22Rv1 (cell line): ENCODE data around the gene RNF223.

Source experiments
- ZFX ChIP-seq: fragments of 450-650 bp; IDR thresholded peaks from 2 replicates; pipeline ENCODE4 v1.6.1; 2017; ENCODE audit warnings: antibody characterized with exemption, borderline replicate concordance
- TF ChIP-seq, protein P1 (sequence below): fragments of 450-650 bp; IDR thresholded peaks from 2 replicates; pipeline ENCODE4 v1.5.1; 2017; ENCODE audit warnings: mild to moderate bottlenecking

DNA sequence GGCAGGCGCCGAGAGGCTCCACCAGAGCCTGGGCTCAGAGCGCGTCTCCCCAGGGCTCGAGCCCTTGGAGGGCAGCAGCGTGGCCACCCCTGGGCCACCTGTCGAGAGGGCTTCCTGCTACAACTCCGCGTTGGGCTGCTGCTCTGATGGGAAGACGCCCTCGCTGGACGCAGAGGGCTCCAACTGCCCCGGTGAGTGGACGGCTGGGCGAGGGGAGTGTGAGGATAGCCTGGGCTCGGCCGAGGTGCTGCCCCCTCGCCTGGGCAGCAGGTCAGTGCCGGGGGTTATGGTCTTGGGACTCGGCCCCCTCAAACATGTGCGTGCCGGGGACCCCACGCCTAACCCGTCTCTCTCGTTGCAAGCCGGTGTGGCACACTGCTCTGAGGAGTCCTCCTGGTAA, 27.3 kb downstream of the RNF223 start:
- TF ChIP-seq, protein P1, sequence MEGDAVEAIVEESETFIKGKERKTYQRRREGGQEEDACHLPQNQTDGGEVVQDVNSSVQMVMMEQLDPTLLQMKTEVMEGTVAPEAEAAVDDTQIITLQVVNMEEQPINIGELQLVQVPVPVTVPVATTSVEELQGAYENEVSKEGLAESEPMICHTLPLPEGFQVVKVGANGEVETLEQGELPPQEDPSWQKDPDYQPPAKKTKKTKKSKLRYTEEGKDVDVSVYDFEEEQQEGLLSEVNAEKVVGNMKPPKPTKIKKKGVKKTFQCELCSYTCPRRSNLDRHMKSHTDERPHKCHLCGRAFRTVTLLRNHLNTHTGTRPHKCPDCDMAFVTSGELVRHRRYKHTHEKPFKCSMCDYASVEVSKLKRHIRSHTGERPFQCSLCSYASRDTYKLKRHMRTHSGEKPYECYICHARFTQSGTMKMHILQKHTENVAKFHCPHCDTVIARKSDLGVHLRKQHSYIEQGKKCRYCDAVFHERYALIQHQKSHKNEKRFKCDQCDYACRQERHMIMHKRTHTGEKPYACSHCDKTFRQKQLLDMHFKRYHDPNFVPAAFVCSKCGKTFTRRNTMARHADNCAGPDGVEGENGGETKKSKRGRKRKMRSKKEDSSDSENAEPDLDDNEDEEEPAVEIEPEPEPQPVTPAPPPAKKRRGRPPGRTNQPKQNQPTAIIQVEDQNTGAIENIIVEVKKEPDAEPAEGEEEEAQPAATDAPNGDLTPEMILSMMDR: no peak
- TF ChIP-seq ZFX: no peak
